GM23338 (cell line): ENCODE measurements around the gene TMEM217. TPM values are rescaled to one million over a fixed set of nuclear protein-coding genes. Genes with fewer than 3 reads are reported as not detected.
A peak's percentile ranks its signal among the peaks of the same experiment; 100 is the strongest.

Experiments
- ATAC-seq: fragments of 200-7000 bp; cut with Tn5 transposase; 3 replicates; pipeline ENCODE4 v1.9.1; 2020
- DNase-seq: peaks from one replicate; pipeline ENCODE4 v3.0.0-alpha.2; 2015; ENCODE audit warnings: low spot score
- H2AFZ ChIP-seq: fragments of 200-600 bp; sonication (generic); 2 replicates; pipeline ENCODE4 v1.8.0; 2016; ENCODE audit warnings: antibody characterized with exemption, mild to moderate bottlenecking, moderate library complexity
- H3F3A ChIP-seq: fragments of 200-600 bp; sonication (generic); replicated peaks from 2 replicates; pipeline ENCODE4 v1.8.0; 2017; ENCODE audit warnings: antibody characterized with exemption, mixed run types, low read depth
- H3K27ac ChIP-seq: fragments of 200-600 bp; sonication (generic); 2 replicates; pipeline ENCODE4 v1.6.1; 2016; ENCODE audit warnings: low read depth
- H3K27me3 ChIP-seq: fragments of 200-600 bp; sonication (generic); 2 replicates; pipeline ENCODE4 v1.8.0; 2016; ENCODE audit warnings: mild to moderate bottlenecking, mixed run types, moderate library complexity; ENCODE audit not compliant: insufficient read depth
- H3K36me3 ChIP-seq: fragments of 200-600 bp; sonication (generic); 2 replicates; pipeline ENCODE4 v1.8.0; 2016; ENCODE audit warnings: mild to moderate bottlenecking; ENCODE audit not compliant: insufficient read depth
- H3K4me1 ChIP-seq: fragments of 200-600 bp; sonication (generic); 2 replicates; pipeline ENCODE4 v1.8.0; 2016; ENCODE audit warnings: mild to moderate bottlenecking, moderate library complexity; ENCODE audit not compliant: insufficient read depth
- H3K4me2 ChIP-seq: fragments of 200-600 bp; sonication (generic); 2 replicates; pipeline ENCODE4 v1.7.1; 2017; ENCODE audit warnings: mixed run types
- H3K4me3 ChIP-seq: fragments of 200-600 bp; sonication (generic); 2 replicates; pipeline ENCODE4 v1.6.1; 2016; ENCODE audit warnings: mixed run types
- H3K79me2 ChIP-seq: fragments of 200-600 bp; sonication (generic); replicated peaks from 2 replicates; pipeline ENCODE4 v1.8.0; 2017; ENCODE audit warnings: mild to moderate bottlenecking; ENCODE audit not compliant: insufficient read depth
- H3K9me2 ChIP-seq: fragments of 200-600 bp; sonication (generic); 2 replicates; pipeline ENCODE4 v1.8.0; 2017; ENCODE audit not compliant: insufficient read depth
- H4K20me1 ChIP-seq: fragments of 200-600 bp; sonication (generic); replicated peaks from 2 replicates; pipeline ENCODE4 v1.8.0; 2017; ENCODE audit warnings: mild to moderate bottlenecking; ENCODE audit not compliant: insufficient read depth
- H3K27ac Mint-ChIP-seq: 2 replicates; pipeline ENCODE4 v1.8.0; 2020; ENCODE audit warnings: inconsistent platforms, mild to moderate bottlenecking, moderate library complexity, mixed read lengths
- H3K27me3 Mint-ChIP-seq: 3 replicates; pipeline ENCODE4 v1.8.0; 2022; ENCODE audit warnings: low read depth, mild to moderate bottlenecking, moderate library complexity, mixed read lengths, inconsistent platforms; ENCODE audit not compliant: insufficient read depth, poor library complexity
- H3K36me3 Mint-ChIP-seq: 3 replicates; pipeline ENCODE4 v1.8.0; 2021; ENCODE audit warnings: low read depth, mild to moderate bottlenecking, inconsistent platforms, moderate library complexity, mixed read lengths
- H3K4me1 Mint-ChIP-seq: 3 replicates; pipeline ENCODE4 v1.8.0; 2020; ENCODE audit warnings: mild to moderate bottlenecking, inconsistent platforms, mixed read lengths
- H3K4me3 Mint-ChIP-seq: 3 replicates; pipeline ENCODE4 v1.8.0; 2021; ENCODE audit warnings: moderate library complexity, mild to moderate bottlenecking, inconsistent platforms, mixed read lengths
- H3K9me3 Mint-ChIP-seq: 3 replicates; pipeline ENCODE4 v1.8.0; 2020; ENCODE audit warnings: moderate library complexity, mild to moderate bottlenecking, inconsistent platforms, mixed read lengths
- EZH2phosphoT487 ChIP-seq: fragments of 200-600 bp; sonication (generic); IDR thresholded peaks from one replicate; pipeline ENCODE4 v1.8.1; 2018; ENCODE audit warnings: antibody characterized with exemption; ENCODE audit not compliant: unreplicated experiment
- STAT1 ChIP-seq: IDR thresholded peaks from one replicate; pipeline ENCODE4 v1.6.1; 2016; ENCODE audit warnings: antibody characterized with exemption; ENCODE audit not compliant: unreplicated experiment
- ZNF114 ChIP-seq: fragments of 250-450 bp; sonication (Bioruptor Pico); IDR thresholded peaks from 2 replicates; pipeline ENCODE4 v1.5.0; 2020; ENCODE audit warnings: mild to moderate bottlenecking, moderate library complexity
- ZNF331 ChIP-seq: fragments of 250-450 bp; sonication (Bioruptor Pico); IDR thresholded peaks from 2 replicates; pipeline ENCODE4 v1.5.0; 2020; ENCODE audit warnings: low read depth, mild to moderate bottlenecking, moderate library complexity
- polyA plus RNA-seq: library from polyadenylated mRNA; unstranded; fragments of >200 nt; fragmentation: Nextera tagmentation; extraction: Ambion mirVana; gene quantifications from 2 replicates; pipeline ENCODE4 v1.2.1, GENCODE V29; 2016
- total RNA-seq: library from RNA; depleted of rRNA; stranded (reverse); fragments of >200 nt; shearing (Covaris generic); gene quantifications from 2 replicates; pipeline ENCODE4 v1.2.3, GENCODE V29; 2014
- TF ChIP-seq, protein P1 (sequence below): fragments of 250-450 bp; sonication (Bioruptor Pico); IDR thresholded peaks from 2 replicates; pipeline ENCODE4 v1.5.0; 2020; ENCODE audit warnings: mild to moderate bottlenecking, moderate library complexity
- TF ChIP-seq, protein P2 (sequence below): IDR thresholded peaks from one replicate; pipeline ENCODE4 v1.6.1; 2018; ENCODE audit warnings: antibody characterized with exemption; ENCODE audit not compliant: unreplicated experiment
- TF ChIP-seq, protein P3 (sequence below), 2 experiments: fragments of 200-600 bp in 1 of 2; sonication (generic) in 1 of 2; conservative IDR thresholded peaks; 2 replicates each; pipeline versions ENCODE4 v1.5.1 to v1.6.1; 2016 to 2017; ENCODE audit warnings: antibody characterized with exemption in 2 of 2, low read depth in 2 of 2, mild to moderate bottlenecking in 2 of 2, moderate library complexity in 1 of 2
- TF ChIP-seq, protein P4 (sequence below): IDR thresholded peaks from 2 replicates; pipeline ENCODE4 v1.6.1; 2016; ENCODE audit warnings: antibody characterized with exemption

TMEM217 gene
- total and polyA plus RNA-seq, 2 experiments from 2014 or later = 1.3 TPM; not detected in 1

DNA sequence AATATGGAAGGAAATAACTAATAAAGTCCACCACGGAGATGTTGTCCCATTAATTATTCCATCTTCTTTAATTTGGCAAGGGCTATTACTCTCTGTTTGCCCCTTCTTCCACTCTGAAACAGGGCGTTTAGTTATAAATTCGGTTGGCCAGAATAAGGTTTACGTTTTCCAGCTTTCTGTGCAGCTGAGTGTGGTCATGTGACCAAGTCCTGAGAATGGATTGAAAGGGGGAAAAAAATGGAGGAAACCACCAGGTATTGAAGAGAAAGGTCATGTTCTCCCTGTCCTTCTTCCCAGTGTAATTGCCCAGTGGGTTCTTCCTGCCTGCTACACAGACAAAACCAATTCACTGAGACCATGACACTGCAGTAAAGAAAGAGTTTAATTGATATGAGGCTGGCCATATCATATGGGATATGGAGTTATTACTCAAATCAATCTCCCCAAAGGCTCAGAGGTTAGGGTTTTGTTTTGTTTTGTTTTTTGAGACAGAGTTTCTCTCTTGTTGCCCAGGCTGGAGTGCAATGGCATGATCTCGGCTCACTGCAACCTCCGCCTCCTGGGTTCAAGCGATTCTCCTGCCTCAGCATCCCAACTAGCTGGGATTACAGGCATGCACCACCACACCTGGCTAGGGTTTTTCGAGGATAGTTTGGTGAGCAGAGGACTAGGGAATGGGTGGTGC lies 14.7 kb downstream of the TMEM217 start:
- no peak for DNase-seq
- no peaks in the 10 kb centered on the region; the same call in 2 of the 3 replicates for H3K9me3 Mint-ChIP-seq
- no peaks in the 10 kb centered on the region for H3K36me3 ChIP-seq
- H3K27ac ChIP-seq = no peak overlapping the region
- no peak overlapping the region for H3K4me2 ChIP-seq
- H3K27ac Mint-ChIP-seq = no peak overlapping the region
- no peak for ATAC-seq
- H3F3A ChIP-seq = 0 out of 2 replicates have a peak, but pooled peaks cover 4% of the 10 kb centered on the region
- H3K4me1 ChIP-seq = no peaks in the 10 kb centered on the region
- peaks cover 2% of the 10 kb centered on the region for H3K27me3 Mint-ChIP-seq
- H2AFZ ChIP-seq = 0 out of 2 replicates have a peak overlapping the region, but pooled peaks have one; percentile 19
- no peak overlapping the region for H3K4me3 Mint-ChIP-seq
- TF ChIP-seq, protein P1, sequence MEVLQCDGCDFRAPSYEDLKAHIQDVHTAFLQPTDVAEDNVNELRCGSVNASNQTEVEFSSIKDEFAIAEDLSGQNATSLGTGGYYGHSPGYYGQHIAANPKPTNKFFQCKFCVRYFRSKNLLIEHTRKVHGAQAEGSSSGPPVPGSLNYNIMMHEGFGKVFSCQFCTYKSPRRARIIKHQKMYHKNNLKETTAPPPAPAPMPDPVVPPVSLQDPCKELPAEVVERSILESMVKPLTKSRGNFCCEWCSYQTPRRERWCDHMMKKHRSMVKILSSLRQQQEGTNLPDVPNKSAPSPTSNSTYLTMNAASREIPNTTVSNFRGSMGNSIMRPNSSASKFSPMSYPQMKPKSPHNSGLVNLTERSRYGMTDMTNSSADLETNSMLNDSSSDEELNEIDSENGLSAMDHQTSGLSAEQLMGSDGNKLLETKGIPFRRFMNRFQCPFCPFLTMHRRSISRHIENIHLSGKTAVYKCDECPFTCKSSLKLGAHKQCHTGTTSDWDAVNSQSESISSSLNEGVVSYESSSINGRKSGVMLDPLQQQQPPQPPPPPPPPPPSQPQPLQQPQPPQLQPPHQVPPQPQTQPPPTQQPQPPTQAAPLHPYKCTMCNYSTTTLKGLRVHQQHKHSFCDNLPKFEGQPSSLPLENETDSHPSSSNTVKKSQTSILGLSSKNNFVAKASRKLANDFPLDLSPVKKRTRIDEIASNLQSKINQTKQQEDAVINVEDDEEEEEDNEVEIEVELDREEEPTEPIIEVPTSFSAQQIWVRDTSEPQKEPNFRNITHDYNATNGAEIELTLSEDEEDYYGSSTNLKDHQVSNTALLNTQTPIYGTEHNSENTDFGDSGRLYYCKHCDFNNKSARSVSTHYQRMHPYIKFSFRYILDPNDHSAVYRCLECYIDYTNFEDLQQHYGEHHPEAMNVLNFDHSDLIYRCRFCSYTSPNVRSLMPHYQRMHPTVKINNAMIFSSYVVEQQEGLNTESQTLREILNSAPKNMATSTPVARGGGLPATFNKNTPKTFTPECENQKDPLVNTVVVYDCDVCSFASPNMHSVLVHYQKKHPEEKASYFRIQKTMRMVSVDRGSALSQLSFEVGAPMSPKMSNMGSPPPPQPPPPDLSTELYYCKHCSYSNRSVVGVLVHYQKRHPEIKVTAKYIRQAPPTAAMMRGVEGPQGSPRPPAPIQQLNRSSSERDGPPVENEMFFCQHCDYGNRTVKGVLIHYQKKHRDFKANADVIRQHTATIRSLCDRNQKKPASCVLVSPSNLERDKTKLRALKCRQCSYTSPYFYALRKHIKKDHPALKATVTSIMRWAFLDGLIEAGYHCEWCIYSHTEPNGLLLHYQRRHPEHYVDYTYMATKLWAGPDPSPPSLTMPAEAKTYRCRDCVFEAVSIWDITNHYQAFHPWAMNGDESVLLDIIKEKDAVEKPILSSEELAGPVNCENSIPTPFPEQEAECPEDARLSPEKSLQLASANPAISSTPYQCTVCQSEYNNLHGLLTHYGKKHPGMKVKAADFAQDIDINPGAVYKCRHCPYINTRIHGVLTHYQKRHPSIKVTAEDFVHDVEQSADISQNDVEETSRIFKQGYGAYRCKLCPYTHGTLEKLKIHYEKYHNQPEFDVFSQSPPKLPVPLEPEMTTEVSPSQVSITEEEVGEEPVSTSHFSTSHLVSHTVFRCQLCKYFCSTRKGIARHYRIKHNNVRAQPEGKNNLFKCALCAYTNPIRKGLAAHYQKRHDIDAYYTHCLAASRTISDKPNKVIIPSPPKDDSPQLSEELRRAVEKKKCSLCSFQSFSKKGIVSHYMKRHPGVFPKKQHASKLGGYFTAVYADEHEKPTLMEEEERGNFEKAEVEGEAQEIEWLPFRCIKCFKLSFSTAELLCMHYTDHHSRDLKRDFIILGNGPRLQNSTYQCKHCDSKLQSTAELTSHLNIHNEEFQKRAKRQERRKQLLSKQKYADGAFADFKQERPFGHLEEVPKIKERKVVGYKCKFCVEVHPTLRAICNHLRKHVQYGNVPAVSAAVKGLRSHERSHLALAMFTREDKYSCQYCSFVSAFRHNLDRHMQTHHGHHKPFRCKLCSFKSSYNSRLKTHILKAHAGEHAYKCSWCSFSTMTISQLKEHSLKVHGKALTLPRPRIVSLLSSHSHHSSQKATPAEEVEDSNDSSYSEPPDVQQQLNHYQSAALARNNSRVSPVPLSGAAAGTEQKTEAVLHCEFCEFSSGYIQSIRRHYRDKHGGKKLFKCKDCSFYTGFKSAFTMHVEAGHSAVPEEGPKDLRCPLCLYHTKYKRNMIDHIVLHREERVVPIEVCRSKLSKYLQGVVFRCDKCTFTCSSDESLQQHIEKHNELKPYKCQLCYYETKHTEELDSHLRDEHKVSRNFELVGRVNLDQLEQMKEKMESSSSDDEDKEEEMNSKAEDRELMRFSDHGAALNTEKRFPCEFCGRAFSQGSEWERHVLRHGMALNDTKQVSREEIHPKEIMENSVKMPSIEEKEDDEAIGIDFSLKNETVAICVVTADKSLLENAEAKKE (CRISPR knock-in tag) = no peak
- TF ChIP-seq STAT1 = no peak
- TF ChIP-seq, protein P2, sequence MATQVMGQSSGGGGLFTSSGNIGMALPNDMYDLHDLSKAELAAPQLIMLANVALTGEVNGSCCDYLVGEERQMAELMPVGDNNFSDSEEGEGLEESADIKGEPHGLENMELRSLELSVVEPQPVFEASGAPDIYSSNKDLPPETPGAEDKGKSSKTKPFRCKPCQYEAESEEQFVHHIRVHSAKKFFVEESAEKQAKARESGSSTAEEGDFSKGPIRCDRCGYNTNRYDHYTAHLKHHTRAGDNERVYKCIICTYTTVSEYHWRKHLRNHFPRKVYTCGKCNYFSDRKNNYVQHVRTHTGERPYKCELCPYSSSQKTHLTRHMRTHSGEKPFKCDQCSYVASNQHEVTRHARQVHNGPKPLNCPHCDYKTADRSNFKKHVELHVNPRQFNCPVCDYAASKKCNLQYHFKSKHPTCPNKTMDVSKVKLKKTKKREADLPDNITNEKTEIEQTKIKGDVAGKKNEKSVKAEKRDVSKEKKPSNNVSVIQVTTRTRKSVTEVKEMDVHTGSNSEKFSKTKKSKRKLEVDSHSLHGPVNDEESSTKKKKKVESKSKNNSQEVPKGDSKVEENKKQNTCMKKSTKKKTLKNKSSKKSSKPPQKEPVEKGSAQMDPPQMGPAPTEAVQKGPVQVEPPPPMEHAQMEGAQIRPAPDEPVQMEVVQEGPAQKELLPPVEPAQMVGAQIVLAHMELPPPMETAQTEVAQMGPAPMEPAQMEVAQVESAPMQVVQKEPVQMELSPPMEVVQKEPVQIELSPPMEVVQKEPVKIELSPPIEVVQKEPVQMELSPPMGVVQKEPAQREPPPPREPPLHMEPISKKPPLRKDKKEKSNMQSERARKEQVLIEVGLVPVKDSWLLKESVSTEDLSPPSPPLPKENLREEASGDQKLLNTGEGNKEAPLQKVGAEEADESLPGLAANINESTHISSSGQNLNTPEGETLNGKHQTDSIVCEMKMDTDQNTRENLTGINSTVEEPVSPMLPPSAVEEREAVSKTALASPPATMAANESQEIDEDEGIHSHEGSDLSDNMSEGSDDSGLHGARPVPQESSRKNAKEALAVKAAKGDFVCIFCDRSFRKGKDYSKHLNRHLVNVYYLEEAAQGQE = no peak
- no peak for TF ChIP-seq ZNF114 (CRISPR knock-in tag)
- TF ChIP-seq, protein P3, sequence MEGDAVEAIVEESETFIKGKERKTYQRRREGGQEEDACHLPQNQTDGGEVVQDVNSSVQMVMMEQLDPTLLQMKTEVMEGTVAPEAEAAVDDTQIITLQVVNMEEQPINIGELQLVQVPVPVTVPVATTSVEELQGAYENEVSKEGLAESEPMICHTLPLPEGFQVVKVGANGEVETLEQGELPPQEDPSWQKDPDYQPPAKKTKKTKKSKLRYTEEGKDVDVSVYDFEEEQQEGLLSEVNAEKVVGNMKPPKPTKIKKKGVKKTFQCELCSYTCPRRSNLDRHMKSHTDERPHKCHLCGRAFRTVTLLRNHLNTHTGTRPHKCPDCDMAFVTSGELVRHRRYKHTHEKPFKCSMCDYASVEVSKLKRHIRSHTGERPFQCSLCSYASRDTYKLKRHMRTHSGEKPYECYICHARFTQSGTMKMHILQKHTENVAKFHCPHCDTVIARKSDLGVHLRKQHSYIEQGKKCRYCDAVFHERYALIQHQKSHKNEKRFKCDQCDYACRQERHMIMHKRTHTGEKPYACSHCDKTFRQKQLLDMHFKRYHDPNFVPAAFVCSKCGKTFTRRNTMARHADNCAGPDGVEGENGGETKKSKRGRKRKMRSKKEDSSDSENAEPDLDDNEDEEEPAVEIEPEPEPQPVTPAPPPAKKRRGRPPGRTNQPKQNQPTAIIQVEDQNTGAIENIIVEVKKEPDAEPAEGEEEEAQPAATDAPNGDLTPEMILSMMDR (conservative IDR thresholded peaks at IDR 0.05; ENCODE audit: low read depth in 2 of 2) = no peak
- no peak for TF ChIP-seq ZNF331 (CRISPR knock-in tag)
- no peak for TF ChIP-seq EZH2phosphoT487
- TF ChIP-seq, protein P4, sequence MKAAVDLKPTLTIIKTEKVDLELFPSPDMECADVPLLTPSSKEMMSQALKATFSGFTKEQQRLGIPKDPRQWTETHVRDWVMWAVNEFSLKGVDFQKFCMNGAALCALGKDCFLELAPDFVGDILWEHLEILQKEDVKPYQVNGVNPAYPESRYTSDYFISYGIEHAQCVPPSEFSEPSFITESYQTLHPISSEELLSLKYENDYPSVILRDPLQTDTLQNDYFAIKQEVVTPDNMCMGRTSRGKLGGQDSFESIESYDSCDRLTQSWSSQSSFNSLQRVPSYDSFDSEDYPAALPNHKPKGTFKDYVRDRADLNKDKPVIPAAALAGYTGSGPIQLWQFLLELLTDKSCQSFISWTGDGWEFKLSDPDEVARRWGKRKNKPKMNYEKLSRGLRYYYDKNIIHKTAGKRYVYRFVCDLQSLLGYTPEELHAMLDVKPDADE = no peak
- no peaks in the 10 kb centered on the region for H4K20me1 ChIP-seq
- no peaks in the 10 kb centered on the region for H3K4me1 Mint-ChIP-seq
- no peaks in the 10 kb centered on the region for H3K27me3 ChIP-seq
- no peaks in the 10 kb centered on the region for H3K79me2 ChIP-seq
- peaks cover 4% of the 10 kb centered on the region; the same call in 1 of the 2 replicates for H3K9me2 ChIP-seq
- no peaks in the 10 kb centered on the region for H3K36me3 Mint-ChIP-seq
- H3K4me3 ChIP-seq = no peak overlapping the region
